GM12874 (cell line): ENCODE data around the gene PARVA.

ENCODE experiments used
- TF ChIP-seq, protein P1 (sequence below): IDR thresholded peaks from 2 replicates; pipeline ENCODE4 v1.5.1; 2011; ENCODE audit warnings: low read depth, mild to moderate bottlenecking, control low read depth, low read length, moderate library complexity; ENCODE audit not compliant: insufficient read depth

PARVA gene

DNA sequence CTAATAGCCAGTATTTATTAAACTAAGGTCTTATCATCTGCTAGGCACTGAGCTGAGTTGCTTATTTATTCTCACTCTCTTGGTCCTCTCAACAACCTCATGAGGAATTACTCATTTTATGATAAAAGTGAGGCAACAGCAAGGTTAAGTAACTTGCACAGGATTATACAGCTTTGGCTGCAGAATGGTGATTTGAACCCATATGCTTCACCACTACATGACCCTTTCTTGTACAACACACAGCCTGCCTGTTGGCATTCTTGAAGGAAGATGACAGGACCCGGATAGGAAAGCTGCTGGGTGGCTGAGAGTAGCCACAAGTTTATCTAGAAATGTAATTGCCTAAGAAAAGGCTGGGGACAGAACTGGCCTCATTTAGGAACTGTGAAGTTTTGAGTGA is 5.3 kb upstream of the PARVA start:
- TF ChIP-seq, protein P1, sequence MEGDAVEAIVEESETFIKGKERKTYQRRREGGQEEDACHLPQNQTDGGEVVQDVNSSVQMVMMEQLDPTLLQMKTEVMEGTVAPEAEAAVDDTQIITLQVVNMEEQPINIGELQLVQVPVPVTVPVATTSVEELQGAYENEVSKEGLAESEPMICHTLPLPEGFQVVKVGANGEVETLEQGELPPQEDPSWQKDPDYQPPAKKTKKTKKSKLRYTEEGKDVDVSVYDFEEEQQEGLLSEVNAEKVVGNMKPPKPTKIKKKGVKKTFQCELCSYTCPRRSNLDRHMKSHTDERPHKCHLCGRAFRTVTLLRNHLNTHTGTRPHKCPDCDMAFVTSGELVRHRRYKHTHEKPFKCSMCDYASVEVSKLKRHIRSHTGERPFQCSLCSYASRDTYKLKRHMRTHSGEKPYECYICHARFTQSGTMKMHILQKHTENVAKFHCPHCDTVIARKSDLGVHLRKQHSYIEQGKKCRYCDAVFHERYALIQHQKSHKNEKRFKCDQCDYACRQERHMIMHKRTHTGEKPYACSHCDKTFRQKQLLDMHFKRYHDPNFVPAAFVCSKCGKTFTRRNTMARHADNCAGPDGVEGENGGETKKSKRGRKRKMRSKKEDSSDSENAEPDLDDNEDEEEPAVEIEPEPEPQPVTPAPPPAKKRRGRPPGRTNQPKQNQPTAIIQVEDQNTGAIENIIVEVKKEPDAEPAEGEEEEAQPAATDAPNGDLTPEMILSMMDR = no peak

DNA sequence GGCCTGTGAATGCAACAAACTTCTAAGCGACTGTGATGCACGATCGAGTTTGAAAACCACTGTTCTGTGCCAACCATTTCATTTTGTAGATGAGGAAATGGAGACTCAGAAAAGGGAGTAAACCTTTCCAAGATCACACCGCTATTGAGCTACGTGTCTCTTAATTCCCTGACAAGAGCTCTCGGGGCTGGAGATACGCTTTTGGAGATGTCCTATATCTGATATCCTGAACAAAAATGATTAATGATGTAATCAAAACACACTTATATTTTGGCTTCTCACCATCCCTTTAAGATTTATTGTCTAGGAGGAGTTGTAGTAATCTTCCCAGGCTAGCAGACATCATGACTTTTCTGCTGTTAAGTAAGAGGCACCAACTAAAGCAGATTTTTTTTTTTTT is 1.7 kb upstream of the PARVA start:
- TF ChIP-seq, protein P1 = no peak

DNA sequence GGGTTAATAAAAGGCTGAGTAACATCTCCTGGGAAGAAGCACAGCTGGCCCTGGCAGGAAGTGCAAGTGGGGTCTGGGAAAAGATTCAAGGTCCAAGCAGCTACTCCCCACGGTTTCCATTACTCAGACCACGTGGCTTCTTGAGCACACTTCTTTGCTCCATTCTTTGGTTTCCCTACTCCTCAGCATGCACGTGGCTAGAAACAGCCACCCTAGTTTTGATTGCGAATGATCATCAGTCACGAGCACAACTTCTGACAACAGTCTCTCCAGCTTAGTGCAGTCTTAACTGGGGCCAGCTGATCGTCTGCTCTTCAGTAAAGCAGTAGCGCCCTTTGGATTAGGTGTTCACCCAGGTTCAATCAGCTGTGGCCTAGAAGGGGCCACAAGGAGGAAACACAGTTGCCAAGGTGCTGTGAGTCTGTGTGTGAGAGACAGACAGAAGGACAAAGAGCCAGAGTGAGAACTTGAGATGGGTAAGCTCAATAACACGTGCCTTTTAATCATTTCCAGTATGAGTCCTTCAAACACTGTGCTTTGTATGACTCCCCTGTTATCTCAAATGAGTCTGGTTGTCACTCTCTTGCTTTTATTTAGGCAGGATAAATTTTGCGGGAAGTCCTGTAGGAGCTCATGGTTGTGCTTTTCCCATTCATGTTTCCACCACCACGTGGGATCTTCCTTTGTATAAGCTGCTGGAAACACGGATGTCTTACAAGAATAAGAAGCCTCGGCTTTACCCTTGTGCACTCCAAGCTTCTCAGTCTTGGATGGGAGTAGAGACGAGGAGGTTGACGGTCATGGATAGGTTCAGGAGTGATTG is 901 bp upstream of the PARVA start:
- TF ChIP-seq, protein P1 = no peak

DNA sequence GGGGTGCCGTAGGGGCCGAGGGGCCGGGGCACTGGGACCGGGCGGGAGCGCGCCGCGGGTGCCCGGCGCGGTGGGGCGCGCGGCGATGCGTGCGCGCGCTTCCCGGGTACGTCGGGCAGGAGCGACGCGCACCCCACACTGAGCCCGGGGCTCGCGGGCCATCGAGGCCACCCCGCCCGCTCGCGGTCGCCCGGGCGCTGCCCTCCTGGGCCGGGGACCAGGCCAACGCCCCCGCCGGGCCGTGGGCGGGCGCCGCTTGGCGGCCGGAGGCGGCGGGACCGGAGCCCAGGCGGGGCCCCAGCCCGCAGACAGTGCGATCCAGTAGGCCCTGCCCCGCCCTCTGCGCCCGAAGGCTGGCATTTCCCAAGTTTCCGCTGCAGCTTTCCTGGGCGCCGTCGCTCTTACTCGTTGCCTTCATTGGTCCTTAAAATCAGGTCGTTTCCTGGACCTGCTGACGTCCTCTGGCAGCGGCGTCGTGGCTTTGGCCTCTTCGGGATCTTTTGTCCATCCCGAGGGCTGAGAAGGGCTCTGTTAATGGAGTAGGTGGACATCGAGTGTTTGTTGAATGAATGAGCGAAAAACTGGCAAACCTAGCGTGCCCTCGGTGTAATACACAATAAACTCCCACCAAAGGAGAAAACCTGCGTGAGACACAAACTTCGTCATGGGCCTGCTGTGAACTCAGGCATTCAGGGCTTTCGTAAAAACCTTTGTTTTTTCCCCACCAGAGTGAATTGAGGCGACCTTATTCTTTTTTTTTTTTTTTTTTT is 638 bp downstream of the PARVA start:
- TF ChIP-seq, protein P1 = no peak

DNA sequence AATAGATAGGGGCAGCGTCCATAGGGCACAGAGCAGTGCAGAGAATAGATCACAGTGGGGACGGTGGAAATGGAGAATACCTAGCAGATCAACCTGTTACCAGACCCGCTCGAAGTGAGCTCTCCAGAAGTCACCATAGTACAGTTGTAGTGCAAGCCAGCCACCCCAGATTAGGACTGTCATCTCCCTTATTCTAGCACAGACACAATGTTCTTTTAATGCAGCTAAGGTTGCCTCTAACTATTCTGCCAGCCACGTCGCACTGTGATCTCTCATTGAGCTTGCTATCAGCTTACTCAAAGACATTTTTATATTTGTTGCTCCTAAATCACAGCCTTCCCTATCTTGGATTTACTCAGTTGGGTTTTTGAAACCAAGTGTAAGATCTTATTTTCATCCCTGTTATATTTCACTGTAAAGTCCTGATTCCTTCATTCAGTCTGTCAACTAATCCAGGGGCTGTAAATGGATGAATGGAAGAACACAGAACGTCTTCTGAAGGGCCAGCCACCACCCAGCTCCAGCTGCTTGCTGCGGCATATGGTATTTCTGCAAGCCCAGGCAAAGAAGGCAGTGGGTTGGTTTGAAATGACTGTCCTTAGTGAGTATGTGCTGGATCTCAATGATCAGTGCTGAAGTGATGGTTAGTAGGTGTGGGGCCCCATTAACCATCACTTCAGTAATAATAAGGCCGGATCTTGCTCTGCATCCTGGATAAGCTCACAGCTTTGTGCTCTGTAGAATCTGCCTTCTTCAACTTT is 3.4 kb downstream of the PARVA start:
- TF ChIP-seq, protein P1 = no peak

DNA sequence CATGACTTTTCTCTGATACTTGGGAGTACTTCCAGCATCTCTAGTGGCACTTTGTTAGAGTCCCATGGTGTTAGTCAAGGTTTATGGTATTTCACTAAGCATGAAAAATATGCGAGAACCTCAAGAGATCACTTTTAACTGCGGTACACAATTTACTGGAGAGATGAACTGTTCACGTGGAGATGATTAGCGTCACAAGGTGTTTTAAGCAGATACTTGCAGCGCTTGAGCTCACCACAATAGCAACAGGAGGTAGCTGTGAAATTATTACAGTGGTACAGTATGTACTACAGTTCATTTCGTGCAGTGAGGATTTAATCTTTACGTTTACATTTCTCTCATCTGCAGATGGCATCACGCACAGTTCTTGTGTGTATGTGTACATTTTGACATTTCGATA is 4.5 kb downstream of the PARVA start:
- TF ChIP-seq, protein P1 = no peak

DNA sequence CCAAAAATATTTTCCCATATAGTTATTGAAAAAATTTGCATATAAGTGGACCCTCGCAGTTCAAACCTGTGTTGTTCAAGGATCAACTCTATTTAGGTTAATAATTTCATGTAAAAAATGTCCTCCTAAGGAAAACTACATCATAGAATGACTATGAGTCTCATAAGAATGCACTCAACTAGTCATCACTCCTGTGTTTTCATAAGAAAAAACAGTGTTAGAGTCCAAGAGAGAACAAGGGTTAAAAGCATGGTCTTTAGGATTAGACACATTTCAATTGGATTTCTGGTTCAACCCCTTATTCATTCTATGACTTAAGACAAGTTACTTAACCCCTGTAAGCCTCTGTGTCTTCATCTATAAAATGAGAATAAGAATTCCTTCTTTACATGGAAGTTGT is 5.1 kb downstream of the PARVA start:
- TF ChIP-seq, protein P1 = no peak
